Measurements from ENCODE around the gene HNRNPM.

GRCh38 chr19:8449830-8450229, 5.1 kb downstream of the HNRNPM start:
- TF ChIP-seq CTCF (IDR thresholded peaks at IDR 0.05; ENCODE audit: low read depth, low read length), result no peak
- no peak for TF ChIP-seq MAX (IDR thresholded peaks at IDR 0.05; ENCODE audit: low read depth, low read length)
- TF ChIP-seq POLR2A (IDR thresholded peaks at IDR 0.05; ENCODE audit: extremely low read depth, insufficient read length), result no peak

Measured in NB4 (cell line).